ENCODE results near the gene TP73.
"Not testable (repeated sequence)": the region's sequence is repeated elsewhere in the genome, so short reads cannot be mapped to it uniquely, and the experiment has no call there.

The TP73 gene

GRCh38 chr1:3746389-3746829, 94.1 kb downstream of the TP73 start:
- no peak for DNase-seq

GRCh38 chr1:3746830-3747521, 94.7 kb downstream of the TP73 start:
- DNase-seq = peak; percentile 52

DNA sequence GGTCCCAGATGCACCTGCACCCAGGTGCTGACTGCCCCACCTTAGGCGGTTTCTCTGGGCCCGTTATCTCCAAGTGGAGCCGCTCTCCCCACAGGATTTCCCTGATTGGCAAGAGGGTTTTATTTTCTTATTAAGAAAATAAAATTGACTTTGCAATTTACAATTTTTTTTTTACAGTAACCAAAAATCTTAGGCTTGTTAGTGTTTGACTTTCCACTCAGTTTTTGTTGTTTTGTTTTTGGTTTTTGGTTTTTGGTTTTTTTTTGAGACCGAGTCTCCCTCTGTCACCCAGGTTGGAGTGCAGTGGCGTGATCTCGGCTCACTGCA, 95.2 kb downstream of the TP73 start:
- DNase-seq = no peak

- DNase-seq = no peak
Observed at GRCh38 chr1:3747903-3748302, 95.6 kb downstream of the TP73 start.

- DNase-seq = not testable (repeated sequence)
Observed at GRCh38 chr1:3748316-3748900, 96.1 kb downstream of the TP73 start.

GRCh38 chr1:3749512-3749911, 97.2 kb downstream of the TP73 start:
- no peak for DNase-seq

DNA sequence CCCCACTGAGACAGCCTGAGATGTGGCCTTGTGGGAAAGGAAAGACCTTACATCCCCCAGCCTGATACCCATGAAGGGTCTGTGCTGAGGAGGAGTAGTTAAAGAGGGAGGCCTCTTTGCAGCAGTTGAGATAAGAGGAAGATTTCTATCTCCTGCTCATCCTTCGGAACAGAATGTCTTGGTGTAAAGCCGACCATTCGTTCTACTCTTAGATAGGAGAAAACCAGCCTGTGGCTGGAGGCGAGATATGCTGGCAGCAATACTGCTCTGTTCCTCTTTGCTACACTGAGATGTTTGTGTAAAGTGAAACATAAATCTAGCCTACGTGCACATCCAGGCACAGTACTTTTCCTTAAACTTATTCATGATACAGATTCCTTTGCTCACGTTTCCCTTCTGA, 98.4 kb downstream of the TP73 start:
- no peak for DNase-seq

DNA sequence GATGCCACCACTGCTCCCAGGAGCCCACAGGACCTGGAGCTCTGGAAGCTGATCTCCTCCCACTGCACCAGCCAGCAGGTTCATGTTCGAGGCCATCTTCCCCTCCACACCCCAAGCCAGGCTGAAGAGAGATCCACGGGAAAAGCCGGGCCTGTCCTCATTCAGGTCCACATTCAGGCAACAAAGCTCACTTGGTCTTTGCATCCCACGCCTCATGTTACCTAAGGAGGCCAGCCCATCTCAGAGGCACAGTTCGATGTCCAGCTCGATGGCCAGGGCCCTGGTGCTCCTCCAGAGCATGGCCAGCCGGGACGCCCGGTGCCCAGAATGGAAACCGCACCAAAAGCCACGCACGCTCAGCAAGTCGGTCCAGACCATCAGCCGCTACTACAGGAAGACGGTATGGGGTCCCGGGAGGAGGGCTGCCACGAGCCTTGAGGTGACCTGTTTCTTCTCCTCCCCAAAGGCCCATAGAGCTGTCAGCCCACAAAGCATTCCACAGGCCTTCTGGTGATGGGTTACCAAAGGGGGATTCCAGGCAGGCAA, 100.2 kb downstream of the TP73 start, which contains the start of gene CCDC27:
Gene CCDC27, plus strand, starts transcription at position 51 of the 546 bp plus-strand sequence. Its CDS starts 32 bp downstream, at position 83.
- DNase-seq = no peak

DNA sequence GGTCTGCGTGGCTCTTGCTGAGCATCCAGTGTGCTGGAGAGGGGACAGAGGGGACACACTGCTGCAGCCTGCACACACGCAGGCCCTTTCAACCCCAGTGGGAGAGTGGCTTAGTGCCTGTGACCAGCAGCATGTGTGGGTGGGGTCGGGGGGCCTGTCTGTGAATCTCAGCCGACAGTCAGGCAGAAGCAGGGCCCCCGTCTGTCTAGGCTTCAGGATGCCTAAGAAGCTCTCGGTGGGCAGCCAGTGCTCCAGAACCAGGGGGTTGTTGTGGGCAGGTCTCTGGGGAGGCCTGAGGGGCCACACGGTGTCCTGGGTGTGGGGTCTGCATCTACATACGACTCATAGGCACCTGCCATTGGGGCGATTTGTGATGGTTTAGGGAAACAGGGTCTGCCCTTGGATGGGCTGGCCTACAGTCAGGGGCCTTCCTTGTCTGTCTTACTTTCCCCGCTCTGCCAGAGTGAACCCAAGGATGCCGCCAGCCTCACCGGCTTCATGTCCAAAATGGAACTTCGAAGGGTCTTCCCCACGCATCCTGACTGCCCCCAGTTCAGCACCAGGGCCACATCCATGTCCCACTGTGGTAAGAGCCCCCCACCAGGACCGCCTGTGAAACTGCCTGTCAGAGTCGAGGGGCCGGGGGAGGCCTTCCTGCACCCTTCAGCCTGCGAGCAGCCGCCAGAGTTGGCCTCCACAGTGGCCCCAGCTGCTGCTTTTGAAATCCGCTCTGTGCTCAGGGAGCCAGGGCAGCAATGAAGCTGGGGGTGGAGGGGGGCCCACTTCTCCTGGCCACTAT, 101.5 kb downstream of the TP73 start:
- no peak for DNase-seq

DNA sequence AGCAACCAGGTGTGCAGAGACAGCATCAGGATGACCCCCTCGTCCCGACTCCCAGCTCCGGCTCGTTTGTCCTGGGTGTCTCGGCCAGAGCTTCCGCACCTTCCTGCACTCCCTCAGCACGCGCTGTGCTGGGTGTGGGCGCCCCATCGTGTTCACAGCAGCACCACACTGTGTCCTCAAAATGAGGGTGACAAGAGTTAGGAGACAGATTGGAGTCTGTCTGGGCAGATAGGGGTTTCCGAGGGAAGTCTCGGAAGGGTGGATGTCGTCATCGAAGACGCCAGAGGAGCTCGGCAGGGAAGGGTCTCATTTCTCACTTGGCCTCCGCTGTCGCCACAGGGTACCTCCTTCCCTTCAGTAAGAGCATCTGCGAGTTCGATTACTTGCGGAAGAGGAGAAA, 104.1 kb downstream of the TP73 start:
- no peak for DNase-seq

GRCh38 chr1:3759164-3759563, 106.8 kb downstream of the TP73 start:
- DNase-seq = no peak

GRCh38 chr1:3759796-3760195, 107.5 kb downstream of the TP73 start:
- no peak for DNase-seq

DNA sequence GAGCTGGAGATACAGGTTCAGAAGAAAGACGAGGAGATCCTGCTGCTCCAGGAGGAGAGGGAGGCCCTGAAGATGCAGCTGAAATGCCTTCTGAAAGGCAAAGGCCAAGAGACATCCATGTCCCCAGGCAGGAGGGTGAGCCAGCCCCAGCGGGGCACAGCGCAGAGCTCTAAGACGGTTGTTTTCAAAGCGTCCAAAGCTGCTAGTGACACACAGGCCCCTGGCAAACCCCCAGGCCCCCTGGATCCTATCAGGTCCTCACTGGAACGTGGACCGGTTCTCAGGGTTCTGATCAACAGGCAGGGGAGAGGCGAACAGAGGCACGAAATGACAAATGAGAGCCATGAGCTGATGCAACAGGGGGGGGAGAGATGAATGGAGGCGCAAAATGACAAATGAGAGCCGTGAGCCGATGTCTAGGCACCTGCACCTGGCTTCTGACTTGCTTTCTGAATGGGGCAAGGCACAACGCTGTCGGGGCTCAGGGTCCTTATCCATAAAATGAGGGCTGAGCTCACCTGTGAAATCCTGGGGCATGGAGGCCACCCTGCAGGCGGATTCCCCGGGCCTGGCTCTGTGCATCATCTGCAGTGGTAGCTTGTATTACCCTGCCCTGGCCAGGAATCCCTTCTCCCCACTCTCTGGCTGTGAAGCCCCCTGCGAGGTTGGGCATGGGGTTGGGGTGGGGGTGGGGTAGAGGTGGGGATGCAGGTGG, 109.1 kb downstream of the TP73 start:
- DNase-seq = no peak

GRCh38 chr1:3762151-3762872, 110.0 kb downstream of the TP73 start:
- DNase-seq = no peak

- DNase-seq = no peak
Observed at GRCh38 chr1:3762873-3763228, 110.5 kb downstream of the TP73 start.

DNA sequence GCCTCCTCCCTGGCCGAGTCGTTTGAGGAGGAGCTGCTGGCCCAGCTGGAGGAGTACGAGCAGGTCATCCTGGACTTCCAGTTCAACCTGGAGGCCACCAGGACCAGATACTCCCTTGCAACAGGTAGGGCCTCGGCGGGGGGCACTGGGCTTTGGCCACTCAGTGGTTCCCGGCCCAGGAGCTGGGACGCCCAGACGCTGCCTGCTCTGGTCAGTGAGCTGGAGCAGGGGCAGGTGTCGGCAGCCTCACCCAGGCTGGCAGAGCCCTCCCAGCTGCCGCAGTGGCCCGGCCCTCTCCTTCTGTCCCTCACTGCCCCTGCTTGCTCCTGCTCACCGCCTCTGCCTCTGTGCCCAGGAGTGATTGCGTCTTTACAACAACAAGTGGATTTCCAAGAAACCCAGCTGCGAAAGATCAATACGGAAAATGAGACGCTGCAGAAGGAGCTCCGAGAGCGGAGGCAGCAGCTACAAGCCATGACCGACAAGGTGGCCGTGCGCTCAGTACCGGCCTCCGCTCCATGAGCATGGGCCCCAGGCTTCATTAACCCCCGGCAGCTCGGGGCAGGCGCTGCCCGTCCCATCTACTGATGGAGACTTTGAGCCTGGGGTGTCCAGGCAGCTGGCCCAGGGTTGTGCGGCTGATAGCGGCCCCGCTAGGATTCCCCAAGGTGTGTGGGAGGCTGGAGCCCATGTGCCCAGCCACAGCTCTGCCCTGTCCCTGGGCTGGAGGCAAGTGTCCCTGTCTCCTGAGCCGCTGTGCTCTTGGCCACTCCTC, 111.2 kb downstream of the TP73 start:
- DNase-seq = no peak

- no peak for DNase-seq
Observed at GRCh38 chr1:3767328-3767925, 115.1 kb downstream of the TP73 start.

DNA sequence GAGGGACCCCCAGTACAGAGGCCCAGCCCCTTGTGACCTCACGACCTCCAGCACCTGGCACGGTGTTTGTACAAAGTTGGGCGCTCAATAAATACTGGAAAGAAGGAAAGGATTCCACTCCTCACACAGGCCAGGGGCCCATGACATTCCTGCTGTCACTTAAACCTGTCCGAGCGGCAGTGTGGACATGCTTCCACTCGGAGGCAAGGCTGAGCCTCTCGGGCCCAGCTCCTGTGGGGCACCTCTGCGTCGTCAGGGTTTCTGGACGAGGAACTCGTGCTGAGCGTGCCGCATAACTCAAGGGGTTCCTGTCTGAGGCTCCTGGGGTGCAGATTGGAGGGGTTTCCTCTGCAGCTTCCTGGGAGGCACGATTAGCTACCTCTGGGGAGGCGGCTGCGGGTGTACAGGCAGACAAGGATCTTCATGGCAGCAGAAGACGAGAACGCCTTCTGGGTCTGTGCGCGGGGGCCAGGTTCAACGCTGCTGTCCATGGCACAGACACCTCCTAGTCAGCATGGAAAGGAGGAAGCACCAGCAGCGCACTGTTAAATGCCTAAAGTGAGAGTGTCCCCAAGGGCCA, 116.6 kb downstream of the TP73 start:
- DNase-seq = no peak

- no peak for DNase-seq
Observed at GRCh38 chr1:3770047-3770765, 117.9 kb downstream of the TP73 start.
